Hematopoietic multipotent progenitor cell treated with erythropoietin and hydrocortisone succinate and interleukin-3 and kit ligand, for 15 days (in vitro differentiated cells): ENCODE measurements around the gene COPZ2.
"Not testable (repeated sequence)": the region's sequence is repeated elsewhere in the genome, so short reads cannot be mapped to it uniquely, and the experiment has no call there.

Experiments used
- DNase-seq: peaks from one replicate; pipeline ENCODE4 v3.0.0-alpha.2; 2015; ENCODE audit warnings: low spot score

Gene COPZ2, protein sequence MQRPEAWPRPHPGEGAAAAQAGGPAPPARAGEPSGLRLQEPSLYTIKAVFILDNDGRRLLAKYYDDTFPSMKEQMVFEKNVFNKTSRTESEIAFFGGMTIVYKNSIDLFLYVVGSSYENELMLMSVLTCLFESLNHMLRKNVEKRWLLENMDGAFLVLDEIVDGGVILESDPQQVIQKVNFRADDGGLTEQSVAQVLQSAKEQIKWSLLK

DNA sequence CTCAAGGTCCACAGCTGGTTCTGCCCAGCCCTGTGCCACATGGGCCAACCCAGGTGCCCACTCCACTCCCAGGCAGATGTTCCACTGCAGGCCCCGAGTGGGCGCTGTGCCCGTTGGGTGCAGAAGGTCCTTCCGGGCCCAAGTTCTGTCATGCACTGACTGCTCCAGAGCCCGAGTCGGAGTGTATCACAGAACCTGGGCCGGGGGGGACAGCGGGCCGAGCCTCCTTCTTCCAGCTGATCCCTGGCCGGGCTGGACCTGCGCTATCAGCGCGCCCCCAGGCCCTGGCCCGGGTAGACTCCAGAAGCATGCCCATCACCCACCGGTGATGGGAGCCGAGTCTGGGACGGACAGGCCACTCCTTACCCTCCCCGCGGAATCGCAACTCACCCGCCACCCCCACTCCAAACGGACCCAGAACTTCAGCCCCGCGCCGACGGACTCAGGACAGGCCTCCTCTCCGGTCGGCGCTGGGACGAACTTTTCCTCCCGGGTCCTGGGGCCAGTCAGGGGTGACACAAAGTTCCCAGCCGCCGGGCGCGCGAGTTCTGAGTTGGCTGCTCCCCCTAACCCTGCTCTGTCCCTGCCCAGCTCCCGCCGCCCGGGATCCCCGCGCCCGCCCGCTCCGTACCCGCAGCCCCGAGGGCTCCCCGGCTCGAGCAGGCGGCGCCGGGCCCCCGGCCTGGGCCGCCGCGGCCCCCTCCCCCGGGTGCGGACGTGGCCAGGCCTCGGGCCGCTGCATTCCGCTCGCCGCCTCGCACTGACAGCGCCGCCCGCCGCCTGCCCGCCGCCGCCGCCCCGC lies at the start of gene COPZ2:
COPZ2 (minus strand) TSS at position 762 of the 802 bp plus-strand sequence; CDS start at position 742, 20 bp downstream.
- DNase-seq, result peak; percentile 38

DNA sequence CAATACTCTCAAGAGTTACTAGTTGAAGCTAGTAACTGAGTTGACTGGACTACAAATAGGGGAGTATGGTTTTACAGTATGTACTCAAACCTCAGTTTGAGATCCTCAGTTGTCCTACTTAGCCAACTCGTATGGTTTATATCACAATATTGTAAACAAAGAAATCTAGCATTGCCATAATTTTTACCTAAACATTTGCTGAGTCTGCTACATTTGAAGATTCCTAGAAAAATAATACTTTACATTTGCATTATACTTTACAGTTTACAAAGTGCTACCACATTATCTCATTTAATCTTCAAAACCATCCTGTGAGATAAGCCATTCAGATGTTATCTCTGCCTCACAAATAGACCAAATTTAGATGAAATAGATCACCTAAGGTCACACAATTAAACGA lies 47.3 kb upstream of the COPZ2 start:
- no peak for DNase-seq

DNA sequence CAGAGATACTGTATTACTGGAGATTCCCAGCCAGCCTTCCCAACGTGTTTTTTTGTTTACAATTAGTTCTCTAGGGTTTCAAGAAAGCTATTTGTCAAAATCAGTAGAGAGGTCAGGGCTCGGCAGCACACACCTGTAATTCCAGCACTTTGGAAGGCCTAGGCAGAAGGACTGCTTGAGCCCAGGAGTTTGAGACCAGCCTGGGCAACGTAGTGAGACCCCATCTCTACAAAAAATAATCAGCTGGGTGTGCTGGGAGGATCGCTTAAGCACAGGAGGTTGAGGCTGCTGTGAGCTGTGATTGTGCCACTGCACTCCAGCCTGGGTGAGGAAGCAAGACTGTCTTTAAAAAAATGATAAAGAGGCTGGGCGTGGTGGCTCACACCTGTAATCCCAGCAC lies 44.3 kb upstream of the COPZ2 start:
- no peak for DNase-seq

DNA sequence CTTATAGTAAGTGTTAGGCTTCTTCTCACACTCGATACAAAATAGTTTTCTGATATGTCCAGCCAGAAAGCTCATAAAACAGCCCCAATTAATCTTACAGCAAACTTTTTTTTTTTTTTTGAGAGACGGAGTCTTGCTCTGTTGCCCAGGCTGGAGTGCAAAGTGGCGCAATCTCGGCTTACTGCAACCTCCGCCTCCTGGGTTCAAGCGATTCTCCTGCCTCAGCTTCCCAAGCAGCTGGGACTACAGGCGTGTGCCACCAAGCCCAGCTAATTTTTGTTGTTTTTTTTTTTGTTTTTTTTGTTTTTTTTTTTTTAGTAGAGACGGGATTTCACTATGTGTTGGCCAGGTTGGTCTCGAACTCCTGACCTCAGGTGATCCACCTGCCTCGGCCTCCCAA lies 39.6 kb upstream of the COPZ2 start:
- DNase-seq, result not testable (repeated sequence)

DNA sequence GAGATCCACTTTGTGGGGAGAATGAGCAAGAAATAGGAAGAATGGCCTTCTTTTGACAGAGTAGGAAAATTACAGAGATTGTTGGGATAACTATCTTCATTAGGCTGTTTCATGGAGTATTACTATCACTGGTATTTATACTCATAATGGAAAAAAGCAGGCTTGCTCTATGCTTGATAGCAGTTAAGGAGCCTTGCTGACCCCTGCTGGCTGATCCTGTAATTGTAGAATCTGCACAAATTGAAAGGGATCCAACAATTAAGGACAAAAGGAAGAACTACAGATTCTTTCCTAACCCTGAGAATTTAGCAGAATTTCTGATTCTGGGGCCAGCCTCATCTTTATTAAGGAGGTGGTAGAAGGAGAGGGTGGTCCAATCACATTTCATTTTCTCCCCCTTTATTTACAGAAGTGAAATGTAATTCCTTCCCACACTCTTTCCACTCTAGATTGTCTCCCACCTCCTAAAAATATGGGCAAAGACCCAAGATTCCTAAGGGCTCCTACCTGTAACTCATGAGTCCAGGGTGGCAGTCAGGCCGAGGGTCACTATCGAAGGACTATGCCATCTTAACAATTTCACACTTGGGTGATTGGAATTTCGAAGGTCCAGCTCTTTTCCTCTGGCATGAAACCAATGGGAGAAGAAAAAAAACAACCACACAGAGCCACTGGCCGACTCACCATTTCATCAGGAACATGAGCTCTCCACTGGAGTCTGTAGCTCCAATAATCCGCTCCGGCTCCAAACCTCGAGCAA lies 36.9 kb upstream of the COPZ2 start:
- peak; percentile 84 for DNase-seq

DNA sequence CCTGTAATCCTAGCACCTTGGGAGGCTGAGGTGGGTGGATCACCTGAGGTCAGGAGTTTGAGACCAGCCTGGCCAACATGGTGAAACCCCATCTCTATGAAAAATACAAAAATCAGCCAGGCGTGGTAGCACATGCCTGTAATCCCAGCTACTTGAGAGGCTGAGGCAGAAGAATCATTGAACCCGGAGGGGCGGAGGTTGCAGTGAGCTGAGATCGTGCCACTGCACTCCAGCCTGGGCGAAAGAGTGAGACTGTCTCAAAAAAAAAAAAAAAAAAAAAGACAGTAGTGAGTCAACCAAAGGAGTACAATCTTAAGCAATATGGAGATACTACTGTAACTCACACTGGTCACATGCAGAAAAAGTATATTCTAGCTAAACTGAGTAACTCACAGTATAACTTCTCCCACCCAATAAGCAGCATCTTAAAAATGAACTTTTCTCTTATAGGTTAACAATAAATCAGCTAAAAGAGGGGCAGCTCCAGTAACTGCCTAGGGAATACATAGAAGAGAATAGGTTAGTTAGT lies 36.0 kb upstream of the COPZ2 start:
- DNase-seq, result not testable (repeated sequence)

DNA sequence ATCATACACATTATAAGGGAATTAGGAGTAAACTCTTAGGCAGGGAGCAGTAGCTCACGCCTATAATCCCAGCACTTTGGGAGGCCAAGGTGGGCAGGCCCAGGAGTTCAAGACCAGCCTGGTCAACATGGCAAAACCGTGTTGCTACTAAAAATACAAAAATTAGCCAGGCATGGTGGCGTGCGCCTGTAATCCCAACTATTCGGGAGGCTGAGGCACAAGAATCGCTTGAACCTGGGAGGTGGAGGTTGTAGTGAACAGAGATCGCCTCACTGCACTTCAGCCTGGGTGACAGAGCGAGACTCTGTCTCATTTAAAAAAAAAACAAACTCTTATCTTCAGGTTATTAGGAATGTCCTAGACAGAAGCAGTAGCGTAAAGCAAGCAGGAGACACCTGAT lies 35.2 kb upstream of the COPZ2 start:
- not testable (repeated sequence) for DNase-seq

DNA sequence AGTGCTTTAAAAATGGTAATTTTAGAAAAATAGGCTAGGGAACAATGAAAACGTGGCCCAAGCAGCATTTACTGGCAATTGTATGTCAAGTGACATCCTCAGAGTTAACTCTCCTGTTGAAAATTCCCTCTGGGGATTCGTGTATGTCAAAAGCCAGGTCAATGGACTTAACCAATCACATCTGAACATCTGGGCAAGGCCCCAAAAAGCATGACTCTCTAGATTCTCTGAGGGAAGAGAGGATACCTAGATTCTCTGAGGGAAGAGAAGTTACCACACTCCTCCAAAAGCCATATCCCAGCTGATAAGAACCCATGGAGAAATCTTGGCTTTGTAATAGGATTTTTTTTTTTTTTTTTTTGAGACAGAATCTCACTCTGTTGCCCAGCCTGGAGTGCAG lies 34.1 kb upstream of the COPZ2 start:
- no peak for DNase-seq

DNA sequence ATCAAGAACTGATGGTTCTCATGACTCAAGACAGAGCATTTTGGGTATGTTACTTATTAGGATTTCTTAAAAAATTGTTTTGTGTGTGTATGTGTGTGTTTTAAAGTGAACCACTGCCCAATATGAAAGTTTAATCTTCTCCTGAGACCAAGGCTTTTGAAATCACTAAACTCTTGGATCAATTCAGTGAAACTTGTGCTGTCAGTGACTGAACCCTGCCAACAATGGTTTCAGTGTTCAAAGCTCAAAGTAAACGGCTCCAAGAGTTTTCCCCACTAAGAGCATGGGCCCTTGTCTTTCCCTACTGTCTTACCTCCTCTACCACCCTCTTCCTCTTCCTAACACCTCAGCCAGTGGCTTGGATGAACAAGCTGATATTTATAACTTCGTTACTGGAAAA lies 32.6 kb upstream of the COPZ2 start:
- no peak for DNase-seq

DNA sequence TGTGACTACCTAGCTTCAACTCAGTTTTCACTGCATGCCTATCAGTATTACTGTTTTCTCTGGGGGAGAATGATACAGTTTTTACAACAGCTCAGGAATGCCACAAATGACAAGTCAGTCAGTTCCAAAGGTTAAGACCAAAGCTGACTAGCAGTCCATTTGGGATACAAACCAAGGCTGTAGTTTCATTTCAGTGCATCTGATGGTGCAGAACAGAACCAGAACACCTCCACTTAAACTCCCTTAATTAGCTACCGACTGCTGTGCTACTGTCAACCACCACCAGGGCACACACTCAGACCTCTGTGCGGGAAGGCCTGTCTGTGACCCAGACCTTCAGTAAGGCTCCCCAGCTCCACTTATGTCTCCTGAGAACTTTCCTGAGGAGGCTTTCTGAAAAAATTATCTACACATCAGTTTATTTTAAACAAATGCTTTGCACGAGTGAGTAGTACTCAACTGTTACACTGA lies 30.9 kb upstream of the COPZ2 start:
- no peak for DNase-seq

DNA sequence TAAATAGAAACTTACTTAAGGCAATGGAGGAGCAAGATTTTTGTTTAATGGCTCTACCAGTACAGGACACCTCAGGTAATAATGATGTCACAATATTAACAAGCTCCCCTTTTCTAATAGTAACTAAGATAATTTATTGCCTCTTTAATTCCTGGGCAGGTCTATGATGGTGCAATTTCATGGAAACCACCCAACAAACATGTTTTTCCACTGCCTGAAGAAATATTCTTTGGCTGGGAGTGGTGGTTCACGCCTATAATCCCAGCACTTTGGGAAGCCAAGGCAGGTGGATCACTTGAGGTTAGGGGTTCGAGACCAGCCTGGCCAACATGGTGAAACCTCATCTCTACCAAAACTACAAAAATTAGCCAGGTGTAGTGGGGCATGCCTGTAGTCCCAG lies 30.2 kb upstream of the COPZ2 start:
- not testable (repeated sequence) for DNase-seq

DNA sequence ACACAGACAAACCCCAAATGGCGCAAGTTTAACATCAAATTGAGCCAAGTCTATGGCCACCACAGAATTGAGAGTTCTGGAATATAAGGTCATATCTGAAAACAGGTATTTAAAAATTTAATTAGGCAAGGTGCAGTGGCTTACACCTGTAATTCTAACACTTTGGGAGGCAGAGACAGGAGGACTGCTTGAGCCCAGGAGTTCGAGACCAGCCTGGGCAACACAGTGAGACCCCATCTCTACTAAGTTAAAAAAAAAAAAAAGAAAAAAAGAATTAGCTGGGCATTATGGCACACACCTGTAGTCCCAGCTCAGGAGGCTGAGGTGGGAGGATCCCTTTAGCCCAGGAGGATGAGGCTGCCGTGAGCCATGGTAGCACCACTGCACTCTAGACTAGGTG lies 29.6 kb upstream of the COPZ2 start:
- no peak for DNase-seq

DNA sequence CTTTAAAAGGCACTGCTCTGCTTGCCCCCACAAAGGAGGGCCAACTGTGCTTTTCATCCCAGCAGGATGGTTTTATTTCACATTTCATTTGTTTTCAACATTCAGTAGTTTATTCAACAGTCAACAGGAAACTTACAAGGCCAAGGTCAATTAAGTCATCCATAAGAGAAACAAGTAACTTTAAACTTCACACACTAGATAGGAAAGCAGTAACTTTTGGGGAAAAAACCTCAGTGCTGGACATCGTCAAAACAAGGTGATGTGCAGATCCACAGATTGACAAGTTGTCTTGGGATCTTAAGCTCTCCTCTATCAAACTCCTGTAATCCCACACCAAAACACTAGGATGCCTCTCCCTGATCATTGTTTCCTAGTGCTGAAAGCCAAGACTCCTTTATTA lies 29.1 kb upstream of the COPZ2 start:
- no peak for DNase-seq

DNA sequence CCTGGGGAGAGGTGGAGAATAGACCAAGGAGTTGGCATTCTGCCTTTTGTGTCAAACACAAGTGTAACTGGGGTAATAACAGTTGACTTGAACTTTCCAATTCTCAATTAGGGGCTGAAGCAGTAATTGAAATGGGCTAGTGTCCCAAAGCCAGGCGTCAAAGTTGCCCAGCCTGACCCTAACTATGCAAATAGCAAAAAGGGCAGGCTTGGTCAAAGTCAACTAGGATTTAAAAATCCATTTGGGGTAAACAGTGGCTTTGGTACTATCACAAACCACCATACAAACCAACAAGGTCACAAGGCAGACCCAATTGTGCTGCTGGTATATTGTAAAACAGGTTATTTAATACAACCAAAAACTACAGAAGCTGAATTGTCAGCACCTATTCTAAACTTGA lies 28.6 kb upstream of the COPZ2 start:
- no peak for DNase-seq

DNA sequence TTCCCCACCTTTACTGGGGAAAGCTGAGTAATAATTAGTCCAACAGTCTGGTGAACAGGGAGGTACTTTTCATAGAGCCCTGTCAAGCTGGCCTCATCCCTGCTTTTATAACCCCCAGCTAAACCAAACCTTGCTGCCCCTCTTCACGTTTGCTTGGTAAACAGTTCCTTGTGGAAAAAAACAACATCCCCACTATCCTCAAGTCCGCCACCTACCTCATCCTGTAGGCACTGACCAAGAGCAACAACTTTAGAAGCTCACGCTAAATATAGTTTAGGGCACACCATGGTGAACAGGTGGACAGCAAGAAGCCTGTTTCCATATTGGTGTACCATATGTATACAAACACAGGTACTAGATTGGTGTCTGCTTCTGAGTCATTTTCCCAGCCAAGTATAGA lies 27.0 kb upstream of the COPZ2 start:
- DNase-seq, result no peak

DNA sequence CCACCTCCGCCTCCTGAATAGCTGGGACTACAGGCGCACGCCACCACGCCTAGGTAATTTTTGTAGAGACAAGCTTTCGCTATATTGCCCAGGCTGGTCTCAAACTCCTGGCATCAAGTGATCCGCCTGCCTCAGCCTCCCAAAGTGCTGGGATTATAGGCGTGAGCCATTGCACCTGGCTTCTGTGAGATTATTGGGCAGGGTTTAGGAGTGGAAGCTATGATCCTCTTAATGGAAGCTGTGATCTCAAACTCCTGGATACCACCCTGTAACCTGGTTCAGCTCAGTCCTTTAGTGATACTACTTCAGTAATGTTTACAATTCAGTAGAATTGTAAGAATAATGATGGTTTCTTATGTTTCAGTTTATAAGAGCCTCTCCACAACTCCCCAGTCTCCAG lies 24.7 kb upstream of the COPZ2 start:
- no peak for DNase-seq

DNA sequence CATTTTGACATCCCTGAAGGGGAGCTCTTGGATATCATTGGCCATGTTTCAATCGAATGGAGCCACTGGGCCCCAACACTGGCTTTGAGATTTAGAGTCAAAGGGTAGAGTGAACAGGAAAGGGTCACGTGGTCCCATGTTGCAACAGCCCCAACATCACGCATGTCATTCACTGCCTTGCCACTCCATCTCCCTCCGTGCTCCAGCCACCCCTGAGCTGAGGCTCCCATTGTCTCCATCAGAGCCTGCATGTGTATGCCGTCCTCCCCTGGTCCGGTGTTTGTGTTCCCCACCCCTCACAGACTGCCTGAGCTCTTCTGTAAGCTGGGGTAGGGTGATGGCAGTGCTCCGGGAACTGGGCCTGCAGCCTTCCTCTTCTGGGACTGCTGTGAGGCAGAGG lies 22.7 kb upstream of the COPZ2 start:
- no peak for DNase-seq

DNA sequence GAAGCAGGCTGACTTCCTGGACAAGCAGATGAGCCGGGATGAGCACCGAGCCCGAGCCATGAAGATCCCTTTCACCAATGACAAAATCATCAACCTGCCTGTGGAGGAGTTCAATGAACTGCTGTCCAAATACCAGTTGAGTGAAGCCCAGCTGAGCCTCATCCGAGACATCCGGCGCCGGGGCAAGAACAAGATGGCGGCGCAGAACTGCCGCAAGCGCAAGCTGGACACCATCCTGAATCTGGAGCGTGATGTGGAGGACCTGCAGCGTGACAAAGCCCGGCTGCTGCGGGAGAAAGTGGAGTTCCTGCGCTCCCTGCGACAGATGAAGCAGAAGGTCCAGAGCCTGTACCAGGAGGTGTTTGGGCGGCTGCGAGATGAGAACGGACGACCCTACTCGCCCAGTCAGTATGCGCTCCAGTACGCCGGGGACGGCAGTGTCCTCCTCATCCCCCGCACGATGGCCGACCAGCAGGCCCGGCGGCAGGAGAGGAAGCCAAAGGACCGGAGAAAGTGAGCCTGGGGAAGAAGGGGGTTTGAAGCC lies 21.6 kb upstream of the COPZ2 start:
- DNase-seq, result no peak

DNA sequence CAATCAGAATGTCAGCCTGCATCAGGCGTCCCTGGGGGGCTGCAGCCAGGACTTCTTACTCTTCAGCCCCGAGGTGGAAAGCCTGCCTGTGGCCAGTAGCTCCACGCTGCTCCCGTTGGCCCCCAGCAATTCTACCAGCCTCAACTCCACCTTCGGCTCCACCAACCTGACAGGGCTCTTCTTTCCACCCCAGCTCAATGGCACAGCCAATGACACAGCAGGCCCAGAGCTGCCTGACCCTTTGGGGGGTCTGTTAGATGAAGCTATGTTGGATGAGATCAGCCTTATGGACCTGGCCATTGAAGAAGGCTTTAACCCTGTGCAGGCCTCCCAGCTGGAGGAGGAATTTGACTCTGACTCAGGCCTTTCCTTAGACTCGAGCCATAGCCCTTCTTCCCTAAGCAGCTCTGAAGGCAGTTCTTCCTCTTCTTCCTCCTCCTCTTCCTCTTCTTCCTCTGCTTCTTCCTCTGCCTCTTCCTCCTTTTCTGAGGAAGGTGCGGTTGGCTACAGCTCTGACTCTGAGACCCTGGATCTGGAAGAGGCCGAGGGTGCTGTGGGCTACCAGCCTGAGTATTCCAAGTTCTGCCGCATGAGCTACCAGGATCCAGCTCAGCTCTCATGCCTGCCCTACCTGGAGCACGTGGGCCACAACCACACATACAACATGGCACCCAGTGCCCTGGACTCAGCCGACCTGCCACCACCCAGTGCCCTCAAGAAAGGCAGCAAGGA lies 21.0 kb upstream of the COPZ2 start:
- no peak for DNase-seq

DNA sequence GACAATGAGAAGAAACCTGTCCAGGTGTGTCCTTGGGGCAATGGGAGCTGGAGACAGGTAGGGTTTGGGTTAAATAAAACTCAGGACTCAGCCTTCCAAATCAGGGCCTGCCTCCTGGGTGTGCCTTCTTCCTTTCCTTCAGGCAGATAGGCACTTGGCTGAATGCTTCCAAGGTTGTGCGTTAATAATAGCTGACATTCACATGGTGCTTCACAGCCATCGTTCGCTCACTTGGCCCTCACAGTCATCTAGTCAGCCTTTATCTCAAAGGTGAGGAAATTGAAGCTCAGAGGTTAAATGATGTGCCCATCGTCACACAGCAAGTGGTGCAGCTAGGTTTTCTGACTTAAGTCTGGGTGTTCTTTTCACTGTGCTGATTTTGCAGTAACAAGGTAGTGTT lies 20.0 kb upstream of the COPZ2 start:
- no peak for DNase-seq

DNA sequence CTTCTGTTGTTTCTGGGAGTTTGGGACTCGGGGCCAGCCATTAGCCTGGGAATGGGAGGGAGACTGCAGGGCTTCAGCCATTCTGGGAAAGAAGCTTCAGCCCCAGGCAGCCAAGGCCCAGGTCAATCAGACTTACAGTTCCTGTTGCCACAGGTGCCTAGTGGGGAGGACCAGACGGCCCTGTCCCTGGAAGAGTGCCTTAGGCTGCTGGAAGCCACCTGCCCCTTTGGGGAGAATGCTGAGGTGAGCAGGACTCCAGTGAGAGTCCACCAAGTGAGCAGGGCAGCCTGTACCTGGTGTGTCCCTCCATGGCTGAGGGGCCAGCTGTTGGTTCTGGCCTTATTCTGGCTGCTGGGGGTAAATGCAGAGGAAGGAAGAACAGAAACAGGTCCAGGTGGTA lies 19.3 kb upstream of the COPZ2 start:
- DNase-seq, result no peak

DNA sequence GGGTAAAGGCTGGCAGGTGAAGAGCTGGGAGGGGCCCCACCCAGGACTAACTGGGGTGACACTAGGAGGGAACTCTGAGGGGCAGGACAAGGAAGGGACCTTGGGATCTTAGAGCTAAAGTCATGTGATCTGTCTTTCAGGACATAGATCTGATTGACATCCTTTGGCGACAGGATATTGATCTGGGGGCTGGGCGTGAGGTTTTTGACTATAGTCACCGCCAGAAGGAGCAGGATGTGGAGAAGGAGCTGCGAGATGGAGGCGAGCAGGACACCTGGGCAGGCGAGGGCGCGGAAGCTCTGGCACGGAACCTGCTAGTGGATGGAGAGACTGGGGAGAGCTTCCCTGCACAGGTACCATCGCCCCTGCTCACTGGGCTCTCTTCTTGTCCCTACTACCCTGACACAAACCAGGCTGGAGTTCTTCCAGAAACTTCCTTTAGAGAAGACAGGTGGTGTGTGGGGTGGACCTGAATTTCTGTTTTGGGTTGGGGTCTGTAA lies 18.7 kb upstream of the COPZ2 start:
- DNase-seq, result no peak
